PC-9 (cell line): ENCODE measurements around the gene PCBP1. TPM values are rescaled to one million over a fixed set of nuclear protein-coding genes. Genes with fewer than 3 reads are reported as not detected.

Experiments
- BruUV-seq: library from RNA; stranded (reverse); fragments of 400-500 nt; replicated peaks from 2 replicates; lab custom pipeline; 2021; lab: Mats Ljungman, UMichigan
- CTCF ChIA-PET: fragments of 300-600 bp; sonication (Branson Sonifier 250); formaldehyde crosslinking; loops from one replicate; lab custom pipeline; 2022; ENCODE audit warnings: antibody characterized with exemption; lab: Charles Lee
- POLR2A ChIA-PET: fragments of 300-600 bp; sonication (Branson Sonifier 250); formaldehyde crosslinking; loops from one replicate; lab custom pipeline; 2022; ENCODE audit warnings: antibody characterized with exemption; ENCODE audit not compliant: unreplicated experiment; lab: Charles Lee
- DNase-seq, 2 experiments: peaks; one replicate each; pipeline versions ENCODE4 v3.0.0 to v3.0.0-alpha.2; 2015 to 2022; ENCODE audit warnings: mixed read lengths in 1 of 2
- H2AFZ ChIP-seq: fragments of 200-600 bp; sonication (generic); 2 replicates; pipeline ENCODE4 v1.8.1; 2017; ENCODE audit warnings: antibody characterized with exemption
- H3F3A ChIP-seq: fragments of 200-600 bp; sonication (generic); 2 replicates; pipeline ENCODE4 v1.8.1; 2017; ENCODE audit warnings: antibody characterized with exemption, mild to moderate bottlenecking, low read depth; ENCODE audit not compliant: insufficient read depth
- H3K27ac ChIP-seq: fragments of 200-600 bp; sonication (generic); 2 replicates; pipeline ENCODE4 v1.6.1; 2016; ENCODE audit warnings: mixed run types
- H3K27me3 ChIP-seq: fragments of 200-600 bp; sonication (generic); 2 replicates; pipeline ENCODE4 v1.6.1; 2016; ENCODE audit warnings: low read depth, mixed run types; ENCODE audit not compliant: insufficient read depth
- H3K36me3 ChIP-seq: fragments of 200-600 bp; sonication (generic); 2 replicates; pipeline ENCODE4 v1.6.1; 2016; ENCODE audit warnings: low read depth, mixed run types
- H3K4me1 ChIP-seq: fragments of 200-600 bp; sonication (generic); replicated peaks from 2 replicates; pipeline ENCODE4 v1.6.1; 2016; ENCODE audit warnings: mixed run types; ENCODE audit not compliant: insufficient read depth
- H3K4me2 ChIP-seq: fragments of 200-600 bp; sonication (generic); 2 replicates; pipeline ENCODE4 v1.6.1; 2017; ENCODE audit warnings: mixed run types
- H3K4me3 ChIP-seq: fragments of 200-600 bp; sonication (generic); 2 replicates; pipeline ENCODE4 v1.6.1; 2016; ENCODE audit warnings: mixed run types
- H3K79me2 ChIP-seq: fragments of 200-600 bp; sonication (generic); 2 replicates; pipeline ENCODE4 v1.6.1; 2017; ENCODE audit warnings: low read depth, mixed run types
- H3K9me2 ChIP-seq: fragments of 200-600 bp; sonication (generic); 2 replicates; pipeline ENCODE4 v1.8.1; 2017; ENCODE audit warnings: mild to moderate bottlenecking; ENCODE audit not compliant: insufficient read depth
- H3K9me3 ChIP-seq: fragments of 200-600 bp; sonication (generic); 2 replicates; pipeline ENCODE4 v1.8.1; 2016; ENCODE audit warnings: low read depth; ENCODE audit not compliant: insufficient read depth
- H4K20me1 ChIP-seq: fragments of 200-600 bp; sonication (generic); 2 replicates; pipeline ENCODE4 v1.8.1; 2017; ENCODE audit not compliant: insufficient read depth
- EZH2 ChIP-seq: fragments of 200-600 bp; sonication (generic); IDR thresholded peaks from 2 replicates; pipeline ENCODE4 v1.8.0; 2017; ENCODE audit warnings: antibody characterized with exemption, low read depth
- intact Hi-C: fragments of 100-400 bp; cut with micrococcal nuclease; formaldehyde crosslinking; loops from one replicate; pipeline ENCODE4 v1.10.0; 2022; ENCODE audit not compliant: unreplicated experiment
- total RNA-seq: library from RNA; stranded (reverse); gene quantifications from 2 replicates; pipeline ENCODE4 v1.2.3, GENCODE V29; 2021
- TF ChIP-seq, protein P1 (sequence below): fragments of 200-600 bp; sonication (generic); conservative IDR thresholded peaks from 2 replicates; pipeline ENCODE4 v1.6.1; 2017; ENCODE audit warnings: mixed run types, antibody characterized with exemption, mild to moderate bottlenecking, moderate library complexity

Gene PCBP1
- total RNA-seq, 1 experiment from 2014 or later, result 227 TPM

DNA sequence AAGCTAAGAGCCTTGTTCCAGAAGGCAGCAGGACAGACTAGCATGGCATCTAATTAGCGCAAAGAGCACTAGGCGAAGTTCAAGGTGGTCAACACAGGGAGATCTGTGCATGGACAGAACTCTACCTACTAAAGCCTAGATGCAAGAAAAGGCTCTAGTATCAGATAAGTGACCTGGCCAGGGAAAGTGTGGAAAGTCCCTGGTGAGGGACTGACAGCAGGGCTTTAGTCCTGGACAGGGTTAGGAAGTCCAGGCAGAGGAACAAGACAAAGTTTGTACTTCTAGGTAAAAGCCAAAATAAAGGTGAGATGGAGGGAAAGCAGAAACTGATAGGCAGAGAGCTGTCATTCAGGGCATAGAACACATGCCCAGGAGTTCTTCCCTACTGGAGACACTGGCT, 45.0 kb upstream of the PCBP1 start:
- Histone ChIP-seq H4K20me1 (no peaks in the 10 kb centered on the region), H3K27me3 (no peaks in the 10 kb centered on the region), H2AFZ (no peak overlapping the region), H3K4me3 (no peak overlapping the region), H3F3A (peaks cover 15% of the 10 kb centered on the region; the same call in 1 of the 2 replicates), H3K4me2 (no peak overlapping the region), H3K9me2 (no peaks in the 10 kb centered on the region), H3K79me2 (no peaks in the 10 kb centered on the region), H3K27ac (no peak overlapping the region), H3K36me3 (no peaks in the 10 kb centered on the region; the same call in 1 of the 2 replicates), H3K4me1 (peaks cover 23% of the 10 kb centered on the region), H3K9me3 (no peaks in the 10 kb centered on the region)
- no TSS peak for BruUV-seq
- TF ChIP-seq EZH2, result no peak
- TF ChIP-seq, protein P1, sequence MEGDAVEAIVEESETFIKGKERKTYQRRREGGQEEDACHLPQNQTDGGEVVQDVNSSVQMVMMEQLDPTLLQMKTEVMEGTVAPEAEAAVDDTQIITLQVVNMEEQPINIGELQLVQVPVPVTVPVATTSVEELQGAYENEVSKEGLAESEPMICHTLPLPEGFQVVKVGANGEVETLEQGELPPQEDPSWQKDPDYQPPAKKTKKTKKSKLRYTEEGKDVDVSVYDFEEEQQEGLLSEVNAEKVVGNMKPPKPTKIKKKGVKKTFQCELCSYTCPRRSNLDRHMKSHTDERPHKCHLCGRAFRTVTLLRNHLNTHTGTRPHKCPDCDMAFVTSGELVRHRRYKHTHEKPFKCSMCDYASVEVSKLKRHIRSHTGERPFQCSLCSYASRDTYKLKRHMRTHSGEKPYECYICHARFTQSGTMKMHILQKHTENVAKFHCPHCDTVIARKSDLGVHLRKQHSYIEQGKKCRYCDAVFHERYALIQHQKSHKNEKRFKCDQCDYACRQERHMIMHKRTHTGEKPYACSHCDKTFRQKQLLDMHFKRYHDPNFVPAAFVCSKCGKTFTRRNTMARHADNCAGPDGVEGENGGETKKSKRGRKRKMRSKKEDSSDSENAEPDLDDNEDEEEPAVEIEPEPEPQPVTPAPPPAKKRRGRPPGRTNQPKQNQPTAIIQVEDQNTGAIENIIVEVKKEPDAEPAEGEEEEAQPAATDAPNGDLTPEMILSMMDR, result no peak
- CTCF ChIA-PET, result no interaction called here
- intact Hi-C loops, result no loop called here
- no peak for DNase-seq
- POLR2A ChIA-PET, result interaction anchor here (0.6 kb wide), 1 partner anchor 9 kb away, joined by 3 read pairs; no protein-coding TSS in a partner anchor

DNA sequence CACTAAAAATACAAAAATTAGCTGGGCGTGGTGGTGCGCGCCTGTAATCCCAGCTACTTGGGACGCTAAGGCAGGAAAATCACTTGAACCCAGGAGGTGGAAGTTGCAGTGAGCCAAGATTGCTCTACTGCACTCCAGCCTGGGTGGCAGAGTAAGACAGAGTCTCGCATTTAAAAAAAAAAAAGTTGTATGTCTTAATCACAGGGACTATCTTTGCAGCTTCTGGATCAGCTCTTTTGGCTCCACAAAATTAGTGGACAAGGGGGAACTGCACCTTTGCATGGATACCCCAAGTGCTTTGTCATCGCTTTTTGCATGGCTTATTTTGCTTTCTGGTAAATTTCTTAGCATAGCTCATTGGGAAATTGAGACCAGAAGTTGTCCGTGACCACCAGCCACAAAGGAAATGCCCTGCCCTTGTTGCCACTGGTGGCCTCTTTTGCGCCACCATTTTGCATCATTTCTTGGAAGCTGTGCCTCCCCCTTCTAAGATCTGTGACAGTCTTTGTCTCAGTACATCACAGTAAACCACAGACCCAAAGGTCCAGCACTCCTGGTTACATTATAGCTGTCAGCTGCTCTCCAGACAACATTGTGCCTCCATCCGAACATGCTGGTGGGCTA, 43.9 kb upstream of the PCBP1 start:
- TF ChIP-seq, protein P1, result no peak
- TF ChIP-seq EZH2, result no peak
- Histone ChIP-seq H3K4me3 (no peak overlapping the region), H3K4me1 (peaks cover 24% of the 10 kb centered on the region), H3F3A (peaks cover 16% of the 10 kb centered on the region; the same call in 1 of the 2 replicates), H2AFZ (no peak overlapping the region), H3K27me3 (no peaks in the 10 kb centered on the region), H3K4me2 (no peak overlapping the region), H3K9me3 (no peaks in the 10 kb centered on the region), H3K79me2 (no peaks in the 10 kb centered on the region), H4K20me1 (no peaks in the 10 kb centered on the region), H3K36me3 (peaks cover under 1% of the 10 kb centered on the region; the same call in 1 of the 2 replicates), H3K9me2 (no peaks in the 10 kb centered on the region), H3K27ac (no peak overlapping the region)
- intact Hi-C loops, result no loop called here
- ChIA-PET CTCF (no interaction called here), POLR2A (no interaction called here)
- BruUV-seq, result no TSS peak
- DNase-seq, result no peak

DNA sequence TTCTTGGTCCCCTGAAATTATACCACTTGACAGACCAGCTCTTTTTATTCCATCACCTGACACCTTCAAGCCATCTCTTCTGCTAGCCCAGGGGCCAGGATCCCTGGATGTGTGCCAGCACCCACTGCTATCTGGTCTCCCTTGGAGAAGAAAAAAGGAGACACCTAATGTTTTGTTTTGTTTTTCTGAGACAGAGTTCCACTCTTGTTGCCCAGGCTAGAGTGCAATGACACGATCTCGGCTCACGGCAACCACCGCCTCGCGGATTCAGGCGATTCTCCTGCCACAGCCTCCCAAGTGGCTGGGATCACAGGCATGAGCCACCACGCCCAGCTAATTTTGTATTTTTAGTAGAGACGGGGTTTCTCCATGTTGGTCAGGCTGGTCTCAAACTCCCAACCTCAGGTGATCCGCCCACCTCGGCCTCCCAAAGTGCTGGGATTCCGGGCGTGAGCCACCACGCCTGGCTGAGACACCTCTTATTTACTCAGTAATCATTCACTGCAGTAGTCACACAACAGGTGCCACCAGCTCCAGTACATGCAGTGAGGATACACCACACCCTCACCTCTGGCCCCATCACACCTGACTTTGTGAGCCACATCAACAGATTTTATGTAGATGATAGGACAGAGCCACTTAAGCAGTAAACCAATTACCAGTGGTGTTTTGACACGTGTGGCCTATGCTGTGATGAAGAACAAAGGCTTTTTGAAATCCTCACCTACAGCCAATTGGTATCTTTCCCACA, 42.8 kb upstream of the PCBP1 start:
- peak in 1 of 2 experiments; percentile 42 for DNase-seq
- no peak overlapping the region for H2AFZ ChIP-seq
- ChIA-PET CTCF (no interaction called here), POLR2A (no interaction called here)
- no peaks in the 10 kb centered on the region for H3K9me2 ChIP-seq
- no peaks in the 10 kb centered on the region for H3K9me3 ChIP-seq
- H3F3A ChIP-seq, result peaks cover 16% of the 10 kb centered on the region; the same call in 1 of the 2 replicates
- H3K4me3 ChIP-seq, result no peak overlapping the region
- H3K4me1 ChIP-seq, result peaks cover 24% of the 10 kb centered on the region
- H3K36me3 ChIP-seq, result peaks cover 4% of the 10 kb centered on the region; the same call in 1 of the 2 replicates
- intact Hi-C loops, result no loop called here
- H3K27ac ChIP-seq, result no peak overlapping the region
- BruUV-seq, result TSS peak; percentile 24
- TF ChIP-seq, protein P1, result no peak
- no peak for TF ChIP-seq EZH2
- H3K4me2 ChIP-seq, result no peak overlapping the region
- no peaks in the 10 kb centered on the region for H3K79me2 ChIP-seq
- H4K20me1 ChIP-seq, result no peaks in the 10 kb centered on the region
- H3K27me3 ChIP-seq, result no peaks in the 10 kb centered on the region
